GM23338 (cell line): ENCODE data around the gene ITPR2.

Source experiments
- CREB1 ChIP-seq: fragments of 250-450 bp; sonication (Bioruptor Pico); IDR thresholded peaks from 2 replicates; pipeline ENCODE4 v1.5.0; 2020; ENCODE audit warnings: low read depth, mild to moderate bottlenecking, moderate library complexity
- CTCF ChIP-seq, 2 experiments: fragments of 200-600 bp in 1 of 2; sonication (generic) in 1 of 2; conservative IDR thresholded peaks; 2 replicates each; pipeline versions ENCODE4 v1.5.1 to v1.6.1; 2016 to 2017; ENCODE audit warnings: antibody characterized with exemption in 2 of 2, low read depth in 2 of 2, mild to moderate bottlenecking in 2 of 2, moderate library complexity in 1 of 2
- EZH2 ChIP-seq: fragments of 200-600 bp; sonication (generic); IDR thresholded peaks from one replicate; pipeline ENCODE4 v1.8.0; 2017; ENCODE audit warnings: antibody characterized with exemption, mild to moderate bottlenecking, low read depth; ENCODE audit not compliant: unreplicated experiment
- NANOG ChIP-seq: IDR thresholded peaks from 2 replicates; pipeline ENCODE4 v1.6.1; 2016; ENCODE audit warnings: antibody characterized with exemption, borderline replicate concordance
- POLR2AphosphoS5 ChIP-seq: IDR thresholded peaks from 2 replicates; pipeline ENCODE4 v1.6.1; 2016; ENCODE audit warnings: antibody characterized with exemption, low read depth
- REST ChIP-seq: IDR thresholded peaks from one replicate; pipeline ENCODE4 v1.6.1; 2018; ENCODE audit warnings: antibody characterized with exemption; ENCODE audit not compliant: unreplicated experiment
- TF ChIP-seq, protein P1 (sequence below): IDR thresholded peaks from 2 replicates; pipeline ENCODE4 v1.6.1; 2016; ENCODE audit warnings: antibody characterized with exemption

DNA sequence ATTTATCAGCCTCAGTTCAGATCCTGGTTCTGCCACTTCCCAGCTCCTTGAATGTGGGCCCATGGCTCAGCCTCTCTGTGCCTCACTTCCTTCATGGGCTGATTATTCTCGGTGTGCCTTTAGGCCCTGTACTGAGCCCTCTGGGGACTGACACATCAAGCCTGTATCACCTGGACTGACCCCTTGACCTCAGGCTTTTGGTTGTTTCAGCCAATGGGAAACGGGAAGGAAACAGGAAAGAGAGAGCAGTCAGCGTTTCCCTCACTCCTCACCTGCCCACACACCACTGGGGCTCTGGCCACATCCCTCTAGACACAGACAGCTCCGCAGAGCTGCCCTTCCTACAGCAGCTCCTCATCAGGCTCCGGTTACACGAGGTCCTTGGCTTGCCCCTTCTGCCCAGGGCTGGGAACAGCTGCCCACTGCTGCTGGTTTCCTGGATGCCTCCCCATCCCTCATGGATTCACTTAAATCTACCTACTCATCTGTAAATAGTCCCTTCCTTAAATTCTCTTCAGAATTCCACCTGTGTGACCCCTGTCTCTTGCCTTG lies 37.0 kb upstream of the ITPR2 start:
- TF ChIP-seq CTCF (conservative IDR thresholded peaks at IDR 0.05; ENCODE audit: low read depth in 2 of 2) (no peak), EZH2 (no peak), POLR2AphosphoS5 (no peak), REST (no peak), CREB1 (CRISPR knock-in tag) (no peak), NANOG (no peak)
- TF ChIP-seq, protein P1, sequence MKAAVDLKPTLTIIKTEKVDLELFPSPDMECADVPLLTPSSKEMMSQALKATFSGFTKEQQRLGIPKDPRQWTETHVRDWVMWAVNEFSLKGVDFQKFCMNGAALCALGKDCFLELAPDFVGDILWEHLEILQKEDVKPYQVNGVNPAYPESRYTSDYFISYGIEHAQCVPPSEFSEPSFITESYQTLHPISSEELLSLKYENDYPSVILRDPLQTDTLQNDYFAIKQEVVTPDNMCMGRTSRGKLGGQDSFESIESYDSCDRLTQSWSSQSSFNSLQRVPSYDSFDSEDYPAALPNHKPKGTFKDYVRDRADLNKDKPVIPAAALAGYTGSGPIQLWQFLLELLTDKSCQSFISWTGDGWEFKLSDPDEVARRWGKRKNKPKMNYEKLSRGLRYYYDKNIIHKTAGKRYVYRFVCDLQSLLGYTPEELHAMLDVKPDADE, result no peak
